ENCODE measurements around the gene LTBR.

GRCh38 chr12:6347367-6348338 is 36.3 kb upstream of the LTBR start:
- TF ChIP-seq POLR2A (IDR thresholded peaks at IDR 0.05), result no peak
- TF ChIP-seq, protein P1, sequence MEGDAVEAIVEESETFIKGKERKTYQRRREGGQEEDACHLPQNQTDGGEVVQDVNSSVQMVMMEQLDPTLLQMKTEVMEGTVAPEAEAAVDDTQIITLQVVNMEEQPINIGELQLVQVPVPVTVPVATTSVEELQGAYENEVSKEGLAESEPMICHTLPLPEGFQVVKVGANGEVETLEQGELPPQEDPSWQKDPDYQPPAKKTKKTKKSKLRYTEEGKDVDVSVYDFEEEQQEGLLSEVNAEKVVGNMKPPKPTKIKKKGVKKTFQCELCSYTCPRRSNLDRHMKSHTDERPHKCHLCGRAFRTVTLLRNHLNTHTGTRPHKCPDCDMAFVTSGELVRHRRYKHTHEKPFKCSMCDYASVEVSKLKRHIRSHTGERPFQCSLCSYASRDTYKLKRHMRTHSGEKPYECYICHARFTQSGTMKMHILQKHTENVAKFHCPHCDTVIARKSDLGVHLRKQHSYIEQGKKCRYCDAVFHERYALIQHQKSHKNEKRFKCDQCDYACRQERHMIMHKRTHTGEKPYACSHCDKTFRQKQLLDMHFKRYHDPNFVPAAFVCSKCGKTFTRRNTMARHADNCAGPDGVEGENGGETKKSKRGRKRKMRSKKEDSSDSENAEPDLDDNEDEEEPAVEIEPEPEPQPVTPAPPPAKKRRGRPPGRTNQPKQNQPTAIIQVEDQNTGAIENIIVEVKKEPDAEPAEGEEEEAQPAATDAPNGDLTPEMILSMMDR (IDR thresholded peaks at IDR 0.05), result no peak
